Lower leg skin (tissue), 4 donors: ENCODE data around the gene ADCYAP1R1. TPM values are rescaled to one million over a fixed set of nuclear protein-coding genes. Genes with fewer than 3 reads are reported as not detected.
A peak's percentile ranks its signal among the peaks of the same experiment; 100 is the strongest.

Experiments used
- DNase-seq, 2 donors: peaks; one replicate each; pipeline ENCODE4 v3.0.0-alpha.2; 2019; ENCODE audit warnings: low spot score in 2 of 2
- H3K4me3 ChIP-seq: fragments of 200-600 bp; sonication (generic); 2 replicates; pipeline ENCODE4 v1.5.1; 2017; ENCODE audit warnings: mild to moderate bottlenecking, low read depth; ENCODE audit not compliant: poor library complexity, severe bottlenecking
- CTCF ChIP-seq, 3 donors: fragments of 450-650 bp; IDR thresholded peaks; one replicate each; pipeline ENCODE4 v1.5.1; 2016; ENCODE audit warnings: antibody characterized with exemption in 3 of 3, mild to moderate bottlenecking in 3 of 3, moderate library complexity in 2 of 3
- POLR2A ChIP-seq, 2 donors: fragments of 450-650 bp; IDR thresholded peaks; one replicate each; pipeline ENCODE4 v1.6.1; 2016 to 2017; ENCODE audit warnings: antibody characterized with exemption in 2 of 2, mild to moderate bottlenecking in 1 of 2, moderate library complexity in 1 of 2
- WGBS, 2 donors: methylation state at CpG; one replicate each; pipeline ENCODE4 v1.1.5; 2018; 5-methylcytosine and 5-hydroxymethylcytosine counted together
- intact Hi-C: fragments of 100-400 bp; cut with DNase I; formaldehyde crosslinking; loops from one replicate; pipeline ENCODE4 v1.15.0; 2023; ENCODE audit warnings: low total_unique reads
- total RNA-seq, 4 donors: library from RNA; depleted of rRNA; stranded (reverse); fragments of >200 nt; gene quantifications; one replicate each; pipeline ENCODE4 v1.1.0, GENCODE V29; 2016

The ADCYAP1R1 gene
- total RNA-seq, 4 donors from 2014 or later: 0.52 to 1.2 TPM; not detected in 2

DNA sequence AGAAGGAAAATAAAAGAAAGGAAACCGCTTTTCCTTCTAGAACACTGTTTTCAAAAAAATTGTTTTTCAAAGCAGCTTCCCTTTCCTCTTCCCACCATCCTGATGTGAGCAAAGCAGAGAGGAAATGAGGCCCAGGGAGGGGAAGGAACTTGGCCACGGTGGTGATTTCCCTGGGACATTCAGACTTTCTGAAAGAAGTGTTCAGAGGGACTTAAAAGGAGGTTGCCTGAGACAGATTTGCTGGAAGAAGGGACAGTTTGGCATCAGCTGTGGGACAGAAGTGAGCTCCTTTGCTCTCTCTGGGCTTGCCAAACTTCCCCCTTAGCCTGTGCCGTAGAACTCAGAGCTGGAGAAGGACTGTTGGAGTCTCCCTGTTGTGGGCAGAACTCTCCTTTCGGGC lies 30.3 kb downstream of the ADCYAP1R1 start:
- TF ChIP-seq CTCF (IDR thresholded peaks at IDR 0.05): no peak
- TF ChIP-seq POLR2A (IDR thresholded peaks at IDR 0.05): no peak
- no peak overlapping the region for H3K4me3 ChIP-seq
- intact Hi-C loops: no loop called here
- 60 to 63% methylated on average over 4 of the region's 4 CpGs for WGBS, 2 donors
- DNase-seq: no peak

DNA sequence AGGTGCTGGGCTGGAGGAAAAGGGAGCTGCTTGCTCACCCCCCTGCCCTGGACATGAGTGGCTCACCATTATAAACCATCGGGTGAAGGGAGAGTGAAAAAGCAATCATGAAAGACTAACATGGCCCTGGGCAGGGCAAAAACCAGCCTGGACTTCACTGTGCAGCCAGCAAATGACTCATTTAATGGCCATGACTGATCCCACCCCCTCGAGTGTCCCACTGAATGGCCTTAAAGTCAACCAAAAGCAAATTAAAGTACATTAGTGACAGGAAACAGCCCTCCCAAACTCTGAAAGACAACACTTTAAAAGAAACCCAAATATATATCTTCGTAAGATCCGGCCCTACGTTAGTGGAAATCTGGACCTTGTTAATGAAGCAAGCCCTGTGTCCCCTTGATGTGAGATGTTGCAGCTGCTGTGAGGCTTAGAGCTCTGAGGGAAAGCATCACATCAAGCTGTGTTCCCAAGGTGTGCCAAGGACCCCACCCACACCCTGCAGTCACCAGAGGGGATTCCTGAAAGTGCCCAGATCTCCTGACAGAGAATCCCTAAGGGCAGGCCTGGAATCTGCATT lies 31.2 kb downstream of the ADCYAP1R1 start:
- intact Hi-C loops: no loop called here
- TF ChIP-seq CTCF (IDR thresholded peaks at IDR 0.05) (no peak), POLR2A (IDR thresholded peaks at IDR 0.05) (no peak)
- WGBS, 2 donors: 71 to 80% methylated on average over 5 of the region's 5 CpGs
- no peak overlapping the region for H3K4me3 ChIP-seq
- DNase-seq: no peak

DNA sequence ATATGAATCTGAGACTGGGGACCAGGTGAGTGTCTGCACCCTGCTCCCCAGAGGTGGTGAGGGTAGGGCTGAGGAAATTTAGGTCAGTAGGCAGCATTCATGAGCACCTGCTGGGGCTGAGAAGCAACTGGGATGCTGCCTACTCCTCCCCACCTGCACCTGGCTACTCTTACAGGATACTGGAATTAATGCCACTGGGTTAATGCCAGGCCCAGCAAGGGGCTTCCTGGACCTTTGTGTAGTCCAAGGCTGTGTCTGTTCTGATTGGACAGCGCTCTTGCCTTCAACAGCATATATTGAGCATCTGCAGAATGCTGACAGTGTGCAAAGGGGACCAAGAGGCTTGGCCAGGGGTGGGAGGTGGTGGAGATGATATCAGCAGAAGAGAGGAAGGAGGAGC lies 32.1 kb downstream of the ADCYAP1R1 start:
- 93 to 100% methylated on average over 1 of the region's 1 CpG for WGBS, 2 donors
- no peak for TF ChIP-seq POLR2A (IDR thresholded peaks at IDR 0.05)
- TF ChIP-seq CTCF (IDR thresholded peaks at IDR 0.05): no peak
- H3K4me3 ChIP-seq: no peak overlapping the region
- intact Hi-C loops: no loop called here
- no peak for DNase-seq

- no peak overlapping the region for H3K4me3 ChIP-seq
- TF ChIP-seq POLR2A (IDR thresholded peaks at IDR 0.05) (no peak), CTCF (IDR thresholded peaks at IDR 0.05) (no peak)
- no peak for DNase-seq
- intact Hi-C loops: no loop called here
- WGBS, 2 donors: 87 to 91% methylated on average over 6 of the region's 6 CpGs
These were observed 35.2 kb downstream of the ADCYAP1R1 start for GRCh38 chr7:31087351-31087750.

DNA sequence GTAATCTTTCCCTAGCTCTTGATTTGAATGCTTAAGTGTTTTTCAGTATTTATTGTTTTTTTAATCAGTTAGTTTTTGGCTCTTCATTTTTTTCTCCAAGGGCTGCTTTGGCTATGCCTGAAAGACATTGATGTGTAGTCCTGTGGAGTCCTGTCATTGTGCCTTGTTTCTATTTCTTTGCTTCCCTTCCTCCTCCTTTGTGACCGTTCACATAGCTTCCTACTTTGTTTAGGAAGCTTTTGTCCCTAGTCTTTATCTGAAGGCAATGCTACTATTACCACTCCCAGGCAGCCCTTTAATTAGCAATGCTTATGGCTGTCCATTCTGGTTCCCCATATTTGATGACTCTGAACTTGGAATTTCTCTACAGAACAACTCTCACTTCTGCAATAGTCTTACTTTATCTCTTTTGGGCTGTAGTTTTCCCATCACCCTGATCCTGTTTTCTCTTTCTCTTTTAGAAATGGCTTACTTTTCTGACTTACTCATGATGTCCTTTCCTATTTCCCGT lies 39.9 kb downstream of the ADCYAP1R1 start:
- no peak for TF ChIP-seq CTCF (IDR thresholded peaks at IDR 0.05)
- no peak for TF ChIP-seq POLR2A (IDR thresholded peaks at IDR 0.05)
- DNase-seq: no peak
- intact Hi-C loops: no loop called here

GRCh38 chr7:31092606-31093005 lies 40.5 kb downstream of the ADCYAP1R1 start:
- DNase-seq: peak in 1 of 2 donors; percentile 29
- TF ChIP-seq POLR2A (IDR thresholded peaks at IDR 0.05) (no peak), CTCF (IDR thresholded peaks at IDR 0.05) (no peak)
- WGBS, 2 donors: 98% methylated on average over 4 of the region's 4 CpGs
- intact Hi-C loops: no loop called here
- no peak overlapping the region for H3K4me3 ChIP-seq

More for the DNA sequence above, 39.9 kb downstream of the ADCYAP1R1 start:
- no peak overlapping the region for H3K4me3 ChIP-seq
- 74 to 75% methylated on average over 2 of the region's 2 CpGs for WGBS, 2 donors
